GM21367 (cell line): ENCODE measurements around the gene CAMTA1.
"Not testable (repeated sequence)": the region's sequence is repeated elsewhere in the genome, so short reads cannot be mapped to it uniquely, and the experiment has no call there.

ENCODE experiments used
- ATAC-seq: cut with Tn5 transposase; IDR thresholded peaks from one replicate; pipeline ENCODE4 v1.9.1; 2021; ENCODE audit not compliant: unreplicated experiment

Gene CAMTA1

DNA sequence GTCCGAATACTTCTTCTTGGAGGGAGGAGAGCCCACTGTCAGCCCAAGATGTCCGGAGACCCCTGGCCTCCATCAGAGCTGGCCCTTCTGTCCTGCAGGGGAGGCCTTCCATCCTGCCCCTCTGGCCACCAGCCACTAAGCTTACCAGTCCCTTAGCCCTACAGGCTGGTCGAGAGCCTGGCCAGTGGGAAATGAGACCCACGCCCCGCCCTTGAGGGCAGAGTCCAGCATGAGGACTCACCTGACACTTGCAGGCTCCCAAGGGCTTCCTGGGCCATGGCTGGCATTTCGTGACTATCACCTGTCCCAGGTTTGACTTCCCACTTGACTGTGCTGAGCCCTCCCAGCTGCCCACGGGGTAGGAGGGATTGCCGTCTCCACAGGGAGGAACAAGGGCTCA lies 624.0 kb downstream of the CAMTA1 start:
- ATAC-seq: no peak

GRCh38 chr1:7410156-7410555 lies 624.9 kb downstream of the CAMTA1 start:
- no peak for ATAC-seq

- ATAC-seq: not testable (repeated sequence)
These were observed 632.4 kb downstream of the CAMTA1 start for GRCh38 chr1:7417618-7418017.

DNA sequence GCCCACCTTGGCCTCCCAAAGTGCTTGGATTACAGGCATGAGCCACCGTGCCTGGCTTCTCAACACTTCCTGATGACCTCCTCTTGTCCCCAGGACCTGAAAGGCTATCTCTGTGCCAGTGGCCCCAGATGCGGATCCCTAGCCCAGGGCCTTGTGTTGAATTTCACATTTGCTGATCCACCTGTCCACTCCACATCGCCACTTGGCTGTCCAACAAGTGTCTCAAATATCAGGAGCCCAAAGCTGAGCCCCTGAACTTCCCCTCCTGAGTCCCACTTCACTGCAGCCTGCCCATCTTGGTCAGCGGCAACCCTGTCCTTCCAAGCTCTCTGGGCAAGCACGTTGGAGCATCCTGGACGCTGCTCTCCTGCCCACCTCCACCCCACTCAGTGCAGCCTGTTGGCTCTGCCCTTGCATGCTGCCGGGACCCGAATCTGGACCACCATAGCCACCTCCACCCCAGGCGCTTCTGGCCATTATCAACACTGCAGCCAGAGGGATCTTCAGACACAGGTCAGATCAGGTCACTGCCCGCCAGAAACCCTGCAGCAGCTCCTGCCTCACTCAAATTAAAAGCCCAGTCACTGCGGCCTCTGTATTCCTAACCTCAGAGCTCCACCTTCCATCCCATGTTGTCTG lies 633.3 kb downstream of the CAMTA1 start:
- no peak for ATAC-seq

DNA sequence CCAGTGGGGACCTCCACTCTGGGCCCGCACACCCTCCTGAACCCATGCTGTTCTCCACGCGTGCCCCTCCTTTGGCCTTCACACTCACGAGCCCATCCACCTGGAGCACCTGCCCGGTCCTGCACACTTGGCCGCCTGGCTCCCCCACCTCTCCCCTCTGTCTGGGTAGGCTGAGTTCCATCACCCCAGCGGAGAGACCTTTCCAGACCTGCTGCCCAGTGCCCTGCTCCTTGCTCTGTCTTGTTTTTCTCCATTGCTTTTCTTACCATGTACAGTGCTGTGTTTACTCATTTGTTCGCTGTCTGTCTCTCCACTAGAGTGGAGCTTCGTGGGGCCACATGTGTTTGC lies 634.8 kb downstream of the CAMTA1 start:
- ATAC-seq: no peak

DNA sequence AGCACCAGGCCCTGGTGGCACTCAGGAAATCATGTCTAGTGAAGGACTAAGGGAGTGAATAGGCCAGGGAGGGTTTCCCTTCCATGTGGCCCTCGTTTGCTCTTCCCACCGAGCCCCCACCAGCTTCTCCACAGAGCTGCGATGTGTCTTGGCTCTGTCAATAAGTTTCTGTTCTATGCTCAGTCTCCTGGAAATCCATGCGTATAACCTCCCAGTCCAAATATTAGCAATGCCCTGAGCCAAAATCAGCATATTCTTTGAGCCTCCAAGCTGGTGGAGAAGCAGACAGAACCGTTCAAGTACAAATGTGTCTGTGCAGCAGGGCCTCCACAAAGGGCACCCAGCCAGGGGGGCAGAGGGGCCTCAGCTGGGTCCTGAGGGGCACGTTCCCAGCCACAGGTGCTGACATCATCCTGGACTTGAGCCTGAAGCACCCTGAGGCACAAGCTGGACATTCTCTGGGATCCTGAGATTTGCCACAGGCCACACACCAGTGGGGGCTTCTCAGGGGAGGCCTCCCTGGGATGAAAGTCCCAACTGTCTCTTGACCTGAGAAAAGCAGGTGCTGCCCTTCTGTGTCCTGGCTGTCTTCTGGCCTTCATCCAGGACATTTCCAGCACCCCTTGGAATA lies 635.3 kb downstream of the CAMTA1 start:
- ATAC-seq: no peak

- no peak for ATAC-seq
These were observed 636.3 kb downstream of the CAMTA1 start for GRCh38 chr1:7421471-7422075.

GRCh38 chr1:7422081-7422480 lies 636.8 kb downstream of the CAMTA1 start:
- no peak for ATAC-seq

DNA sequence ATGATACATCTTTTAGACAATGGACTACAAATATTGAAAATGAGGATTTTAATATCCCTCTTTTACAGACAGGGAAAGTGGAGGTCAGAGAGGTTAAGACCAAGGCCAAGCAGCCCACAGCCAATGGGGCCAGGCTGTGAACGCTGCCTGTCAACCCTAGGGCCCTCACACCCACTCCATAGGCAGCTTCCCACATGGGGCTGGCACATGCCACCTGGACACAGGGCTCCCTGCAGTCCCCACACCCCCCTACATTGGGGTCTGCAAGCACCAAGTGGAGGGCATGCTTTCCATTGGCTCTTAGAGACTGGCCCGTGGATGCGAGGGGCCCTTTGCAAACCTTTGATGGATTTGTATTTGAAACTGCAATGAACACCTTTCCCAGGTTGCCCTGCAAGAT lies 637.3 kb downstream of the CAMTA1 start:
- no peak for ATAC-seq

GRCh38 chr1:7422966-7423365 lies 637.7 kb downstream of the CAMTA1 start:
- ATAC-seq: no peak

DNA sequence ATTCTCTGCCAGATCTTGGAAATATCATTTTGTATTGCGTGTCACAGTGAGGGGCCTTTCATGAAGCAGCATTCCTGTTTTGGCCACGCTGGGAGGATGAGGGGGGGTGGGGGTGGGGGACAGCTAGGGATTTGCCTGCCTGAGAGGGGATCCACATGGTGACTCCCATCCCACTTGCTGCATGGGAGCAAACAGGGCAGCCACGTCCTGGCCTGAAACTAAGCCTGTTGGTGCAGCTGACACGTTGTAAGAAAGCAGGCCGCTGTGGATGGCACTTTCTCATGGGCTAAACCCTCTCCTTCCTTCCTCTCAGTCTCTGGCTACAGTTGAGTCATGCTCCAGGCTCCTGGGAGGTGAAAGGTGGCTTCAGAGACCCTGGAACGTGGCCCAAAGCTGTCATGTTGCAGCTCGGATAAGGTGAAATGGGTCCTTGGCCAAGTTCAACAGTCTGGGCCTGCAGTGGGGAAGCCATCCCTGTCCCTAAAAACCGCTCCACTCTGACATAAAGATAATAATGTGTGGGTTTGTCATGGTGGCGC lies 639.2 kb downstream of the CAMTA1 start:
- no peak for ATAC-seq

- no peak for ATAC-seq
These were observed 640.0 kb downstream of the CAMTA1 start for GRCh38 chr1:7425229-7425628.

- no peak for ATAC-seq
These were observed 640.5 kb downstream of the CAMTA1 start for GRCh38 chr1:7425771-7426170.

GRCh38 chr1:7426780-7427604 lies 641.7 kb downstream of the CAMTA1 start:
- ATAC-seq: no peak

- no peak for ATAC-seq
These were observed 642.5 kb downstream of the CAMTA1 start for GRCh38 chr1:7427605-7428300.

- ATAC-seq: no peak
These were observed 644.0 kb downstream of the CAMTA1 start for GRCh38 chr1:7429290-7429689.

- no peak for ATAC-seq
These were observed 644.9 kb downstream of the CAMTA1 start for GRCh38 chr1:7430047-7430608.

GRCh38 chr1:7430691-7431090 lies 645.4 kb downstream of the CAMTA1 start:
- ATAC-seq: no peak

DNA sequence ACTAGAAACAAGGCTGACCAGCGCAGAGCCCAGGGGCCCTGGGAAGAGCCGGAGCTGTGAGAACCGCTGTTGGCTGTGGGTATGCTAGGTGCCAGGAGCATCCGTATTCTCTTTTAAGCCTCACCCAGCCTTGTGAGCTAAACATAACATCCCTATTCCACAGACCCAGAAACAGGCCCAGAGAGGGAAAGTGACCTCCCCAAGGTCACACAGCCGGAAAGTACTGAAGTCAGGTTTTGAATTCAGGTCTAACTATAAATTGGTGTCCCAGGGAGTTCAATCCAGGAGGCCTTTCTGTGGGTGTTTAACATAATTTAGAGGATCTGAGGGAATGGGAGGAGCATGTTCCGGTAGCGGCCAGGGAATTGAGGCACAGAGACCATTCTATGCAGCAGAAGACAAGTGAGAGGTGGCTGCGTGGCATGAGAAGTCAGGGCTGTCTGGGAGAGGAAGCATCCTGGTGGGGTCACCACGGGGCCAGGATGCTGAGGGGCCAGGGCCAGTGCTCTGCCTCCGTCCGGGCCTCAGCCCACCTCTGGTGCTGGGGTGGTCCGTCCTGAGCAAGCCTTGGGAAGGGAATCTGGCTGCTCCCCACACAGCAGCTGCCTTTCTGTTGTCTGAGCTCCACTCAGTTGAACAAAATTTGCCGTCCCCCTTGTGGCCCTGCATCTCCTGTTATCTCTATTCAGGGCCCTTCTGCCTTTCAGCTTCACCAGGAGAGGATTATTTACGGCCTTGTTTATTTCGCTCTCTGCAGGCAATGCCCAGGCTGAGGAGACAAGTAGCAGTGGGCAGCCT lies 647.0 kb downstream of the CAMTA1 start:
- ATAC-seq: no peak

DNA sequence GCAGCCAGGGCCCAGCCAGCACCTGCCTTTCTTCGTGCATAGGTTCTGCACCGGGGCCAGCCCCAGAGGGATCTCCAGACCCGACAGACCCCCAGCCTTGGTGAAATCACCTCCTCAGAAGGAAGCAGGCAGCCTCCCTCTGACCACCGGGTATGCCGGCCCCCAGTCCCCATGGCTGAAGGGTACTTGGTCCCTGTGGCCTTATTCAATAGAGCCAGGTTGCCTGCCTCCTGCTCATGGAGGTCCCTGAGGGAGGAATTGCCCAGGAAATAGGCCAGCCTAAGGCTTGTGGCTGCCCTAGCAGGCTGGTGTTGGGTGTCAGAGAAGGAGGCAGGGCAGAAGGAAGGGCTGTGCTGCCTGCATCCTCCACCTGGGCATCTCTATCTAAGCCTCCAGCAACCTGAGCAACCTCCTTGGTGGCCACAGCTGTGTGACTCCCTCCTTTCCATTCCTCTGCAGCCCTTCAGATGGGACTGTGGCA lies 647.7 kb downstream of the CAMTA1 start:
- ATAC-seq: no peak
